H4 (cell line): ENCODE measurements around the gene C6orf136. TPM values are rescaled to one million over a fixed set of nuclear protein-coding genes. Genes with fewer than 3 reads are reported as not detected.

ENCODE experiments used
- DNase-seq: peaks from one replicate; pipeline ENCODE4 v3.0.0-alpha.2; 2015; ENCODE audit warnings: low spot score
- total RNA-seq: library from RNA; depleted of rRNA; stranded (reverse); fragments of >200 nt; shearing (Covaris generic); gene quantifications from 2 replicates; pipeline ENCODE4 v1.2.3, GENCODE V29; 2014; rRNA removed

The C6orf136 gene
- total RNA-seq, 1 experiment from 2014 or later, result 6.0 TPM

DNA sequence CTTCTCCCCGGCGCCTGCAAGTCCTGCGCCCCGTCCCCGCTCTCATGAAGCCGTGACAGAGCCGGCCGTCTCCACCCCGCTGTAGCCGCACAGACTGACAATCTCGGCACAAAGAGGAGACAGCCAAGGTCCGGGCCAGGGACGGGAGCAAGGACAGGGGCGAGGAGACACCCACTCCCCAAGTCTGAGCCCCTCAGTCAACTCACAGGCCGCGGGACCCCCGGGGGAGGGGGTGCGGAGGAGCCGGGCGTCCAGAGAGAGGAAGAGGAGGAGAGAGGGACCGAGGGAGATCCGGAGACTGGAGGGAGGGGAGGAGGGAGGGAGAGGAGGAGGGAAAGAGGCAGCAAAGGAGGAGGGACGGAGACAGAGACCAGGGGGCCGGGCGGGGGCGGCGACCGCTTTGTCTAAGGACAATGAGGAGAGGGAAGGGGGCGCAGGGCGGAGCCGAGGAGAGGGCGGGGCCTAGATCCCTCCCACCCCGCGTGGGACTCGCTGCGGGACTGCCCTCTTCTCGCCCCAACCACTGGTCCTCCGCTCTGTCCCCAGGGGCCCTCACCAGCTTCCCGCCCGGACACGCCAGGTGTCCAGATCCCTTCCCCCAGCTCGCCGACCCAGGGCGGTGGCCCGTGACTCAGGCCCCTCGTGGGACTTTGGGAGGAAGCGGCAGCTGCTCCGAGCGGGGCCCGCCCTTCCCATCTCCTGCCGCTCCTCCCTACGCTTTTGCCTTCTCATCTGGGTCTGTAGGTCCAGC is 40.1 kb downstream of the C6orf136 start:
- DNase-seq, result peak; percentile 95

DNA sequence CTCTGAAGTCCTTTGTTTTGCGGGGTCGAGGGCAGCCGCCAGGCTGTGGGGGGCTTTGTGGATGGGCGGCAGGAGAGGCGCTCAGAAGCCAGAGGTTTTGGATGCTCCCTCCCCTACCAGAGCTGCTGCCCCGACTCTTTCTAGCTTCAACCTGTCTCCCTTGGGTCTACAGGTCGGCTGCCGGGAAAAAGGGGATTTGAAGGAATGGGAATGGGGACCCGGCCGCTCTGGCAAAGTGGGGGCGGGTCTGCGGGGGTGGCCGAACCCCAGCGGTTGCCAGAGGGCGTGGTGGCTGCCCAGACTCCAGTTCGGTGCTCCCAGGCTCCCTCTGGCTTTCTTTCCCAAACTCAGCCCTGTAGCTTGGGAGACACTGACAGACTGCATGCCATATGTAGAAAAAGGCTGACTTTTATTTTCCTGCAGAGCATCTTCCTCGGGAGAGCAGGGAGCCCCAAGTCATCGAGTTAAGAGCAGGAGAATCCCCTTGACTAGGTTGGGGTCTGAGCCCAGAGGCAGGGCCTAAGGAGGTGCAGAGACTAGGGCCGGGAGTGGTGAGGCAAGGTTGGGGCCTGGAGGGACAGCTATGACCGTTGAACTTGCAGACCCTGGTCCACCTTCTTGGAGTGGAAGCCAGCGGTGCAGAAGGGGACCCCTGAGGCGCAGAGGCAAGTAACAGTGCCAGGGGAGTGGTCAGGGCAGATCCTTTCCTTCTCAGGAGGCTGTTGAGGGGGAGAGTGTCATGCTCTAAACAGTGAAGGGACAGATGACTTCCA is 40.9 kb downstream of the C6orf136 start:
- DNase-seq, result peak; percentile 57

DNA sequence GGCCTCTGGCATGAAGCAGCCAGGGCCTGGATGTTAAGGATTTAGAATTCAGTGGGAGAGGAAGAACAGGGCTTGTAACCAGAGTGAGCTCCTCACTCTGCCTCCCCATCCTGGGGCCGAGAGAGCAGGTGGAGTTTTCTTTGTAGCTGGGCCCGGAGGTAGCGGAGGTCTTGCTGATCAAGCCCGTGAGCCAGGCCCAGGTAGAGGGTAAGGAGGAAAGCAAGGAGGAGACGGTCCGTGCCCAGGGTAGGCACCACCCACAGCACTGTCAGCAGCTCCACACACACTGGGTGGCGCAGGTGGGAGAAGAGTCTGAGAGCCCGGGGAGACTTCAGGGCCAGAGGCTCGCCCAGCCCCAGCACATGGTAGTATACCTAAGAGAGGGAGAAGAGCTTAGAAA is 41.6 kb downstream of the C6orf136 start:
- DNase-seq, result no peak

DNA sequence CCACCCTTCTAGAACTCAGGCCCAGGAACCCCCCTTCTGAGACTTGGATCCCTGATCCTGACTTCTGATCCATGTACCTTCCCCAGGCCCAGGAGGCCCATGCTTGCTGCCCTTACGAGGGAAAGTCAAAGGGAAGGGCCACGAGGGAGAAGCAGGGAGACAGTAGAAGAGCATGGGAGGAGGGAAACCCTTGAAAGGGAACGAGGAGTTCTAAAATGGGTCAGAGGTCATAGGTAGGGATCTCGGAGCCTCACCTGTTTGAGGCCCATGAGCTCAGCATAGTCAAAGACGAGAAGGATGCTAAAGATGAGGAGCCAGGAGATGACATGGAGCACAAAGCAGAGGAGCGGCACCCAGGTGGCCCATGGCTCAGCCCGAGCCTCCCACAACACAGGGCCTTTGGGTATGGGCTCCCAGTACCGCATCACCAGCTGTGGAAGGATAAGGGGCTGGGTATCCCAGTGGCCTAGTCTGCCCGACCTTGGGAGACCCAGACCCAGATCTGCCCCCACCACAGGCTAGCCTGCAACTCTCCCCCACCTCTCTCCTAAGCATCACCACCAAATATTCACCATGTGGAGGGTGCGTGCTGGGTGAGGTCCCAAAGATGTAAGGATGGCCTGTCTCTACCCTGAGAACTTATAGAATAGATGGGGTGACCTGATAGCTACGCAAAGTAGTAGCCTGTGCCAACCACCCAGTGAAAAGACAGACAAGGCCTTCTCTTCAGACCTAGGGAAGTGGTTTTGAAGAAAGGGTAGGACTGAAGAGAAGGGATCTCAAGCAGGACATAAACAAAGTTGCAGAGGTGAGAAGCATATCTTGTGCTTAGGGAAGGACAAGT is 42.3 kb downstream of the C6orf136 start:
- no peak for DNase-seq

DNA sequence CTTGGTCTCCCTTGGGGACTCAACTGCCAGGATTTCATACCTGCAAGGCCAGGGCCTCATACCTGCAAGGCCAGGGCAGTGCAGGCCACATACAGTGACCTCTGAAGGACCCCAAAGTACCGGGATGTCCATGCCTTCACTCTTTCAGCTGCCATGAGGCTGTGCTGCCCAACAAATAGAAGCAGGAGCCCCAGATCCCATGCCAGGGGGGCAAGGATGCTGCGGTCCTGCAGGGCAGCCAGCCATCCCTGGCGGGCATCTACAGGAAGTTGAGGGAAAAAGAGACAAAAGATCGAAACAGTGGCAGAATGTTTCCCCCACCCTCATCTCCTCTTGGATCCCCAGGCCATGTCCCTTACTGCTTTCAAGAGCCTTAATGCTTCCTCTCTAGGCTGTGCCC is 43.1 kb downstream of the C6orf136 start:
- DNase-seq, result no peak

DNA sequence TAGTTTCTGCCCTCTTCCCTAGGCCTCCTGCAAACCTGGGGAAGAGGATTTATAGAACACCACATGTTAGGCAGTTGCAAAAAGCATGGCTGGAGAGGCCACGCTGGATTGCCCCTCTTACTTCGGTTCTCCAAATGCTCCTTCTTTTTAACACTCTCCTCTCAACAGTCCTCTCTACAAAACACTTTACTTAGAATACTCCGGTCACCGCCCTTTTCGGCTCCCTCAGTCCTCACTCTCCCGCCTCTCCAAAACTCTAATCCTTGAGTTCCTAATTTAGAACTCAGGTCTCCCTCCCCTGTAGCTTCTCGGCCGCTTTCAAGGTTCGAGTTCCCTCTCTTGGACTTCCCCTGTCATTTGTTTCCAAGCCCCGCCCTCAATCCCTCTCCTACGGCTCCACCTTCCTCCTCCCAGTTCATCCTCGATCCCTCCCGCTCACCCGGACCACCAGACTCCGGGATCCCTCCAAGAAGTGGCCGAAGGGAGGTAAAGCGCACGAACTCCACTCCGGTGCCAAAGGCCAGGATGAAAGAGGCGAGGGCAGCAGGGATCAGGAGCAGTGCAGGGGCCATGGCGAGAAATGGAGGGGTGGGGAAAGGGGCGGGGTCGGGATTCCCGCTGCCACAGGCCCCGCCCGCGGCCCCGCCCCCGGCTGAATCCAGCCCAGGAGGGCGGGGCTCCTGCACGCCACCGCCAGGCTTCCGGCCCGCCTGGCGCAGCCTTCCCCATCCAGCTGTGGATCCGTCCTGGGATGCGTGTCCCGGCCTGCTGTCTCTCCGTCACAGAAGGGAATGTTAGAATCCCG is 43.7 kb downstream of the C6orf136 start, which contains the start of gene NRM:
NRM (minus strand) TSS at position 582 of the 805 bp plus-strand sequence; CDS start at position 572, 10 bp downstream.
- DNase-seq, result peak; percentile 79

DNA sequence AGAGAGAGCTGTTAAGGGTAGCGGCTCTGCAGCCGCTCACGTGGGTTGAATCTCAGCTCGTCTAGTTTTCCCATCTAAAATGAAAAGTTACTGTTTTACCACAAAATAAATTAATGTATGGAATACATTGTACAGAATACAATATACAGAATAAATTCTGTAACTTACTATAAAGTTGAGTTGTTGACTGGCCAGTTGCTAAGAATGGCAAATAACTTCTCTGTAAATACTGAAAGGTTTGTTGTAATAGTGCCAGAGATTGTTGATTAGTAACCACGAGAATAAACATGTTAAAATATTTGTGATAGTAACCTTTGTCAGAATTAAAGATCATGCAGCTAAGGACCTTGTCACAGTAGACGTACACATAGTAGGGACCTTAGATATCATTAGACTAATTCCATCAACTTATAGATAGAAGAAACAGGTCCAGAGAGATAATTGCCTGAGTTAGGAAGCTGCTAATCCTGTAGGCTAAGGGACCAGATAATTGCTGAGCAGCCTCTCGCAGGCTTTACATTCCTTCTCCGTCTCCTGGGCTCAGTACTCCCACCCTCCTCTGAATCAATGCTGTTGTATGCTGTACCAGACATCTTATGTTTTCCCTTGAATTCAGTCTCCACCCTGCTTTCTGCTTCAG is 44.4 kb downstream of the C6orf136 start:
- no peak for DNase-seq

DNA sequence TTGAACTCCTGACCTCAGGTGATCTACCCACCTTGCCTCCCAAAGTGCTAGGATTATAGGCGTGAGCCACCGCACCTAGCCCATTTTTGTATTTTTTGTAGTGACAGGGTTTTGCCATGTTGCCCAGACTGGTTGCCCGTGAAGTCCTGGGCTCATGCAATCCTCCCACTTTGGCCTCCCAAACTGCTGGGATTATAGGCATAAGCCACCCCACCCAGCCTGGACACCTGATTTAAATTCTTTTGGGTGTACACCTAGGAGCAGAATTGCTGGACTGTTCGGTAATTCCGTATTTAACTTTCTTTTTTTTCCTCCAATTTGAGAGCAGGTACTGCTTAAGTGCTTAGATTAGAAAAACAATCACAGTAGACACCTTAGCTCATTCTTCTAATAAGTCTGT is 49.5 kb downstream of the C6orf136 start:
- no peak for DNase-seq

DNA sequence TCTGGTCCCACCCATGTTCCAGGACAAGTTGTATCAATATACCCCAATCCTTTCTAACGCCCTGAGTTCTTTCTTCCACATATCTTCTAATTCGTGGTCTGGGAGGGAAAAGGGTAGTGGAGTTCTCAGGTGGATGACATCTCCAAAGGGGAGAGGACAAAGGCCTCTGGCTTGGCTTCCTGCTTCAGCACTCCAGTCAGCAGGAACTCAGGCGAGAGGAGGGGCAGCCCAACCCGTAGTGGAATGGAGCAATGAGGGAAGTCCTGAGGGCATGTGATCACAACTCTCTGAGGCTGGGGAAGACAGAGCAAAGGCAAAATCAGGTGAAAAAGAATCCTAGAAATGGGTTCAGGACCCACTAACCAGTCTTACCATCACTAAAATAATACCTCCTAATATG is 53.4 kb downstream of the C6orf136 start:
- DNase-seq, result no peak

Other genes with a start within 250 kb of the C6orf136 start
- gene HLA-E, start 157.6 kb upstream of the C6orf136 start, total RNA-seq, result 82.8 and 95.1 TPM in 2 replicates
- 42.1 and 56.7 TPM in 2 replicates for gene GNL1, start 90.6 kb upstream of the C6orf136 start, total RNA-seq
- 17.9 and 25.4 TPM in 2 replicates for gene PRR3, start 89.8 kb upstream of the C6orf136 start, total RNA-seq
- 30.7 and 46.7 TPM in 2 replicates for gene ABCF1, start 75.7 kb upstream of the C6orf136 start, total RNA-seq
- 14.8 and 15.9 TPM in 2 replicates for gene PPP1R10, start 29.9 kb upstream of the C6orf136 start, total RNA-seq
- gene MRPS18B, start 29.3 kb upstream of the C6orf136 start, total RNA-seq, result 72.6 and 141 TPM in 2 replicates
- 7.0 and 8.5 TPM in 2 replicates for gene ATAT1, start 20.3 kb upstream of the C6orf136 start, total RNA-seq
- 29.9 and 32.6 TPM in 2 replicates for gene DHX16, start 25.9 kb downstream of the C6orf136 start, total RNA-seq
- gene PPP1R18, start 39.5 kb downstream of the C6orf136 start, total RNA-seq, result 49.9 and 50.9 TPM in 2 replicates
- 15.0 and 20.1 TPM in 2 replicates for gene NRM, start 43.9 kb downstream of the C6orf136 start, total RNA-seq
- gene MDC1, start 70.1 kb downstream of the C6orf136 start, total RNA-seq, result 7.8 and 8.7 TPM in 2 replicates
- 1,333 and 1,508 TPM in 2 replicates for gene TUBB, start 73.2 kb downstream of the C6orf136 start, total RNA-seq
- 206 and 213 TPM in 2 replicates for gene FLOT1, start 95.6 kb downstream of the C6orf136 start, total RNA-seq
- gene IER3, start 97.4 kb downstream of the C6orf136 start, total RNA-seq, result 53.1 and 58.9 TPM in 2 replicates
- gene DDR1, start 237.4 kb downstream of the C6orf136 start, total RNA-seq, result 16.0 and 30.1 TPM in 2 replicates